Measurements from ENCODE around the gene MORC1.
"Not testable (repeated sequence)": the region's sequence is repeated elsewhere in the genome, so short reads cannot be mapped to it uniquely, and the experiment has no call there.

MORC1 gene, protein sequence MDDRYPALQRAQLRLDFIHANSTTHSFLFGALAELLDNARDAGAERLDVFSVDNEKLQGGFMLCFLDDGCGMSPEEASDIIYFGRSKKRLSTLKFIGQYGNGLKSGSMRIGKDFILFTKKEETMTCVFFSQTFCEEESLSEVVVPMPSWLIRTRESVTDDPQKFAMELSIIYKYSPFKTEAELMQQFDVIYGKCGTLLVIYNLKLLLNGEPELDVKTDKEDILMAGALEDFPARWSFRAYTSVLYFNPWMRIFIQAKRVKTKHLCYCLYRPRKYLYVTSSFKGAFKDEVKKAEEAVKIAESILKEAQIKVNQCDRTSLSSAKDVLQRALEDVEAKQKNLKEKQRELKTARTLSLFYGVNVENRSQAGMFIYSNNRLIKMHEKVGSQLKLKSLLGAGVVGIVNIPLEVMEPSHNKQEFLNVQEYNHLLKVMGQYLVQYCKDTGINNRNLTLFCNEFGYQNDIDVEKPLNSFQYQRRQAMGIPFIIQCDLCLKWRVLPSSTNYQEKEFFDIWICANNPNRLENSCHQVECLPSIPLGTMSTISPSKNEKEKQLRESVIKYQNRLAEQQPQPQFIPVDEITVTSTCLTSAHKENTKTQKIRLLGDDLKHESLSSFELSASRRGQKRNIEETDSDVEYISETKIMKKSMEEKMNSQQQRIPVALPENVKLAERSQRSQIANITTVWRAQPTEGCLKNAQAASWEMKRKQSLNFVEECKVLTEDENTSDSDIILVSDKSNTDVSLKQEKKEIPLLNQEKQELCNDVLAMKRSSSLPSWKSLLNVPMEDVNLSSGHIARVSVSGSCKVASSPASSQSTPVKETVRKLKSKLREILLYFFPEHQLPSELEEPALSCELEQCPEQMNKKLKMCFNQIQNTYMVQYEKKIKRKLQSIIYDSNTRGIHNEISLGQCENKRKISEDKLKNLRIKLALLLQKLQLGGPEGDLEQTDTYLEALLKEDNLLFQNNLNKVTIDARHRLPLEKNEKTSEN

DNA sequence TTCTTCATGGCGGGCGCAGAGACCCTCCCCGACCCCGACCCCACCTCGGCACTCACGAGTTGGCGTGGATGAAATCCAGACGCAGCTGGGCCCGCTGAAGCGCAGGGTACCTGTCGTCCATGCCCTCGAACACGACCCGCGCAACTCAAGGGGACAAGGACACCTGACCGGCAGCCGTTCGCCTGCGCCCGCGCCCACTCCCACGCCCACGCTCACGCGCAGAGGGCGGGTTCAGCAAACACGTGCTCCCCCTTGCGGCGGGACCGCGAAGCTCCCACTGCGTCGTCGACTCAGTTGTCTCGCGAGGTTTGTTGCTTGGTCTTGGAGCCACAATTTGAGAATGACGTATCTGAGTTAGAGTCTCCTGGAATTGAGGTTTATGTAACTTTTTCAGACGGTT lies at the start of gene MORC1:
TSS of gene MORC1 (minus strand) at position 196 of the 400 bp plus-strand sequence. CDS start at position 121, 75 bp downstream.
- DNase-seq = no peak

DNA sequence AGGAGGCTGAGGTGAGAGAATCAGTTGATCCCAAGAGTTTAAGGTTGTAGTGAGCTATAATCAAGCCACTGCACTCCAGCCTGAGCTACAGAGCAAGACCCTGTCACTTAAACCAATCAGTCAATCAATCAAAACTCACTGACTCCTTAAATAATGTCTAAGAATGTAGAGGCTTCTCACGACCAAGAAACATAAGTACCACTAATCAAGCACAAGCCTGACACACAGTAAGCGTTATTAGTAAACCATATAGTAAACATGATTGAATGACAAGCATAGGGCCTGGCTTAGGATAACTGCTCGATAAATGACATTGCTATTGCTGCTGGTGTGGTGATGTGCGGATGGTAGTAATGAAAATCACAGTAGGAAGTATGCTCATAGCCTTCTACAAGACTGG lies 48.0 kb upstream of the MORC1 start:
- no peak for DNase-seq

DNA sequence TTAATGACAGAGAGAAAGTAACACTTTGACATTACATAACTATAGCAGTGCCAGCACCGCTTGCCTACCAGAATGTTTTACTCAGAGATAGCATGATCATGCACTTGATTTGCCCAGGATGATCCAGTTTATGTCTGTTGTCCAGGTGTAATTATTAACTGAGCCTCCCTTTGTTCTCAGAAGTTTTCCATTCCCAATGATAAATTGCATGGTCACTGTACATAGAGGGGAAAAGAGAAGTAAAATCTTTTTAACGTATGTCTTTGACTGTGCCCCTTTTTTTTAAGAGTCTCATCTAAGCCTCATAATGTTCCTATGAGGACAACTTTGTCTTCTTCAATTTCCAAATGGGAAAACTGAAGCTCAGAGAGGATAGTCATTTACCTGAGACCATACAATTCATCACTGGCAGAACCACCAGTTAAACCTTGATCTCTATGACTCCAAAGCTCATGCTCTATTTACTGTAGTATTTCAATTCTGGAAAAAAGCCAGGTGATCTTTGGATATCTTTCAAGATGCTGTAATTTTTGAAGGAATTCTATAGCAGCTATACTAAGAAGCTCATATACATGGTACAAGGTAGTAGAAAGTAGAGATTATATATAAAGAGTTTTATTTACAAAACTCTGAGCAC lies 43.7 kb upstream of the MORC1 start:
- no peak for DNase-seq

DNA sequence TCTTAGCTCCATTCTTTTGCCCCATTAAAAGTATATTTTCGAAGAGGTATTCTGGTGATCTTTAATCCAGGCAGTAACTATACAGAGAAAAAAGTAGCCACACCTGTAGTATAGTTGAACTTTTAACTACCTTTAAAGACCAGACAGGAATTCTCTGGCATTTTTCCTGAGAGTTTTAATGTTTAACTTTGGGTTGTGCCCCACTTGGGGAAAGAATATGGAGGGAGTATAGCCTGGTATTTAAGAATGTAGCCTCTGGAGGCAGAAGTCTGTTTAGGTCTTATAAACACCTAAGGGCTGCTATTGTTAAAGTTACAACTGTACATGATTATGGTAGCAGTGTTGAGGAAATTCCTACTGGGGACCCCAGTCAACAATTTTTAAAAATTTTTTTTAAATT lies 37.9 kb upstream of the MORC1 start:
- no peak for DNase-seq

DNA sequence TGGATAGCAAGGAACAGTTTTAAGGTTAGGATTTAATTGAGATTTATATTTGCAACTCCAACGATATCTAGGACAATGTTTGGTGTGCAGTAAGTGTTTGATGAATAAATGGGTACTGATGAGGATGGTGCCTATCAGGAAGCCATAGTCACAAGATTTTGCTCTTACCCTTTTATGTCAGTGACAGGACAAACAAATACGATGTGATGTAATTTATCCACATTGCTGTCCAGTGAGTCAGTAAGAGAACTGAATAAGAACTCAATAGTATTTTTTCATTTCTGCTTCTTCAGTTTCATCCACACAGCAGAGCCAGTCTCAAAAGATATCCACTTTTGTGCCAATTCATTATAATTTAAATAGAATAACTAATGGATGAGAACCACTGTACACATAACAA lies 37.0 kb upstream of the MORC1 start:
- DNase-seq = no peak

DNA sequence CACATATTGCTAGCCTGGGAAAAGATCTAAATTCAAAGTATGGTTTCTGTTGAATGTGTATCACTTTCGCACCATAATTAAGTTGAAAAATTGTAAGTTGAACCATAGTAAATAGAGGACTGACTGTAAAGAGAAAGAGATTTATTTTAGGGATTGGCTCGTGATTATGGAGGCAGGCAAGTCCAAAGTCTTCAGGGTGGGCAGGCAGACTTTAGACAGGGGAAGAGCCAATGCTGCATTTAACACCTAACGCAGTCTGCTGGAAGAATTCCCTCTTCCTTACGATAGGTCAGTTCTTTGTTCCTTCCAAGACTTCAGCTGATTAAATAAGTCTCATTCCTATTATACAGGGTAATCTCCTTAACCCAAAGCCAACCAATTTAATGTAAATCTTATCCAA lies 34.4 kb upstream of the MORC1 start:
- no peak for DNase-seq

DNA sequence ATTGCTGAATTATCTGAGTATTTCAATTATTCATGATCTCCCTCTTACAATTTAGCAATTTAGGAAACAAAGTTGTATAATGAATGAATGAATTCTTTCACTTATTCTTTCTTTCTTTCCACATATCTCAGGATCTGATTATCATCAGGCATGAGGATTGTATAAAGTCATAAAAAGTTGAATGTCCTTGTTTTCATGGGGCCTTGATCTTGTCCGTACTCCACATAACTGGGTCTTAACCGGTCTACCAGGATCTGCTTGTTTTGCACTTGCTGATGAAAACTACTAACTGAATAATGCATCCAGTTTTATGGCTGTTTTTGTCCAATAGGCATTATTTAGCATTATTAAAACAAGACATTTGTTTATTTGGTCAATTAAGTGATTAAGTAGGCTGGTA lies 31.1 kb upstream of the MORC1 start:
- DNase-seq = no peak

DNA sequence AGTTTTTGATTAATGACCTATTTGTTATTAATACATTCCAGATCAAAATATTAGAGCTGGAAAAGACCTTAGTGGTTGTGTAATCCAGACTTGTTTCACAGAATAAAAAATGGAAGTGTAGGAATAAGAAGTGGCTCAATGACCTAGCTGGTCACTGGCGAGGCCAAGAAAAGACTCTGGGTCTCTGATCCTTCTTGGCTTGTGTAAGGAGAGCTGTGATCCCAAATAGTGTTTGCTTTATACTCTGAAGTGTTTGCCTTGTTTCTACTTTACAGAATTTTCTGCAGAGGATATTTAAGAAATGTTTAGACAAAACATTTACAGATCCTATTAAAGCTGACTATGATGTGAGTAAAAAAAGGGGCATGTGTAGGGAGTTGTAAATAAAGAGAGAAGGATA lies 25.7 kb upstream of the MORC1 start:
- no peak for DNase-seq

DNA sequence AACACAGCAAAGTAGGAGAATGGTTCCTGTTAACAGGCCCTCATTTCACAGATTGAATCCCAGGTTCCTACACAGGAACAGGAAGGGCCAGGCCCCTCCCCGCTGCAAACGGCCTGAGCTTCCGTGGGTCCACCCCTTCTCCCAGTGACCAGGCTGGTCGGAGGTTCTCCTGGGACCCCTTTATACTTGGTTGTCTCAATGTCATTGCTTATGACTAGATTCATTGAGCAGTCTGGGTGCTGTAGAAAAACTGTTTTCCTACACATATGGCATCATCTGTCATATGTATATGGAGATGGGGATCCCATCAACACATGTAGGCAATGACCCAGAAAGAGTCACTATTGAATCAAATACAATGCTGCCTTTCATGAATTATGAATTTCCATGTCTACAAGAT lies 22.4 kb upstream of the MORC1 start:
- DNase-seq = no peak

DNA sequence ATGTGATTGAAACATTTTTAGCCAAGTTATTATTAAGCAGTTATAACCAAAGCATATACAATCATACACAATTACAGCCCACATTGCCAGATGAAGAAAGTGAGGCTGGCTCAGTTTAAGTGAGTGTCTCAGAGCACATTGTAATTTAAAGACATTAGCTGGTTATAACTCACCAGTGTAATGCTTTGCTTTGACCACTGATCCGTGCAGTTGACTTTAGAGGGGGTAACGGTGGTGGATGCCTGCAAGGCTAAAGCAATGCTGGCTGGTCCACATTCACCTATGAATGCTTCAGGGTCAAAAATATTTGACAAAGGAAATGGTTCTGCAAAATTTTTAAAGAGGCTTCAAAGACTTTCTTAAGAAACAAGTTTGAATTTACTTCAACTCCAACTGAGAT lies 19.8 kb upstream of the MORC1 start:
- no peak for DNase-seq

DNA sequence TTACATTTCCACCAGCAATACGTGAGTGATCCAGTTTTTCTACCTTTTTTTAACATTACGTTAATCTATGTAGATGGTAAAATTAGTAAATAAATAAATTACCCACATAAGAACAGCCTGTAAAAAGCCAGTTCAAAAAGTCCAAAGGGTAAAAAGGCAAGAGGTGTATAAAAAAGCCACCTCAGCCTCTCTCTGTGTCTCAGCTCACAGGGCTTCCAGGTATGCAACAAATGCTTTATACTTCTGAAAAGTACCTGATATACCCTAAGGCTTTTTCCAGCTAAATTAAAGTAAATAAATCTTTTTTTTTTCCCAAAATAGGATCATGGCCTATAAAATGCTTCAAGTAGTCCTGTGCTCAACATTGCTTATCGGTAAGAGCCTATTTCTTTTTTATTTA lies 18.6 kb upstream of the MORC1 start, which contains the start of gene C3orf85:
TSS of gene C3orf85 (plus strand) at position 197 of the 400 bp plus-strand sequence. CDS start at position 326, 129 bp downstream.
- DNase-seq = no peak

DNA sequence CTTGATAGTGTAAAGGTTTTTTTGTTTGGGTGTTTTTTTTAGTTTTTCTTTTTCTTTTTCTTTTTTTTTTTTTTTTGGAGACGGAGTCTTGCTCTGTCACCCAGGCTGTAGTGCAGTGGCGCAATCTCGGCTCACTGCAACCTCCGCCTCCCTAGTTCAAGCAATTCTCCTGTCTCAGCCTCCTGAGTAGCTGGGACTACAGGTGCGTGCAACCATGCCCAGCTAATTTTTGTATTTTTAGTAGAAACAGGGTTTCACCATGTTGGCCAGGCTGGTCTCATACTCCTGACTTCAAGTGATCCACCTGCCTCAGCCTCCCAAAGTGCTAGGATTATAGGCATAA lies 15.5 kb upstream of the MORC1 start:
- DNase-seq = not testable (repeated sequence)

DNA sequence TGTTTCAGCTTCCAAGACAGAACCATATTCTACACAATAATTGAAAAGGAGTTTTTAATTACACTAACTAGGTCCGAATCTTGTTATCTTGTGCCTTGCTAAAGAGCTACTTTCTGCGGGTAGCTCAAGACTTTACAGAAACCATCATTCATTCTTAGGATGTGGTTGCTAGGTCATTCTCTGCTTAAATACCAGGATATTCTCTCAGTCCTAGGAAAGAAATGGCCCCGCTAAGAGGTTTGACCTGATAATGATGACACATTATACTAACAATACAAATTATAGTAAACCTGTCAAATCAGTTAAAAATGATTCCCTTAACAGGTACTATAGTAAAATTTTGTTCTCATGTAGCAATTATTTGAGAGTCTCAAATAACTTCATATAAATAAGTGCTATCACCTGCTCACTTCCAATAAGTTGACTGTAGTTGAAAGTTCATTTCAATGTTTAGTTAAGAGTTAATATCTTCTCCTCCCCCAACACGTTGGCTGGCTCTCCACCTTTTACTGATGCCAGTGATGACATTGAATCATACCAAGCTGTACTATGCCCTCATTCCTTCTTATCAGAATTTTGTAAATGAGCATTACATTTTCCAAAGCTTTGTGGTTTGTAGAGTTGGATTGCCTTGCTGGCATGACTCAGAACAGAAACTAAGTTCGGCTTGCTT lies 15.0 kb upstream of the MORC1 start:
- no peak for DNase-seq

DNA sequence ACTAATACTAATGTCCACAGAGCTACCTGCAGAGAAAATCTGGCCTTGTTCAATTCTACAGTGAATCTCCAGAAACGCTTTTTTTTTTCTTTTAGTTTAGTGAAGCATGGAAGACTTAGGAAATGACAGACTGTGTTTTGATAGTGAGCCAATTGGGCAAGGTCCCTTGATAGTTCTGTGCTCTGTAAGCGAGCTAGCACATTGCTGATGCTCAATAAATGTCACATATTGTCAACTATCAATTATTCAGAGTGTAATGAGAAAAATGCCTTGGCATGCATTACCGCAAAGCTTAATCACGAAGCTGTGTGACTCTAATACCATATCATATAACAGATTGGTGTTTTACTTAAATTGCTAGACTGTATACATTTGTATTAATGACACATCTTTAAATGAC lies 13.3 kb upstream of the MORC1 start:
- DNase-seq = no peak

DNA sequence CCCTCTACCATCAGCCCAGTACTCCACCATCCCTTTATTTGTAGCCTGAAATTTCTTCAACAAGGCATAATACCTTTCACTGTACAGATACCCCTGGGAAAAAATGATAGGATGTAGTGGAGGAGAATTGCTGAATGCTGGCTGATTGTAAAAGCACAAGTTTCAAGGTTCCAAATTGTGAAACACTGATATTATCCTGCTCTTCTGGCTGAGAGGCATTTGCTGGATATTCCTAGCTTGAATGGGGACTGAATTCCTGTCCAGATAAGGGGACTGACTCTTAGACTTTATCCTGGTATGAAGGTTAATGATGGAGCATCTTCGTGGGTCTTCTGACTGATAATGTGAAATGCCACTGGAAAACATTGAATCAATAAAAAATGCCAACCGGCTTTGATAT lies 9.6 kb upstream of the MORC1 start:
- DNase-seq = no peak

DNA sequence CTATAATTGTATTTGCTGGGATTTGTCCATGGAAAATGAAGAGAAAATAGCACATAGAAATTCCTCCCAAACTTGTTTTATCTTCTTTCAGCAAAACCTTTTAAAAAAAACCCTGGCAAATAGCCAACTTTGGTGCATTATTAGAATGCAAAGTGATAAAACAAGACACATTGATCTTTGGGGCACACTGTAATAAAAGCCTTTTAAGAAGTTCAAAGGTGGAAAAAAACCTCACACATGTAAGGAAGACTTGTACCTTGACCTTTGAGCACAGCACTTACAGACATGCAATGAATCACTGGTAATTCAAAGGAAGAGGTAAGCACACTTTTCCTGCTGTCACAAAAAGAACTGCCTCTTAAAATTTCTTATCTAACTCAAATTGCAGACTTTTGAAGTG lies 8.0 kb upstream of the MORC1 start:
- DNase-seq = no peak

DNA sequence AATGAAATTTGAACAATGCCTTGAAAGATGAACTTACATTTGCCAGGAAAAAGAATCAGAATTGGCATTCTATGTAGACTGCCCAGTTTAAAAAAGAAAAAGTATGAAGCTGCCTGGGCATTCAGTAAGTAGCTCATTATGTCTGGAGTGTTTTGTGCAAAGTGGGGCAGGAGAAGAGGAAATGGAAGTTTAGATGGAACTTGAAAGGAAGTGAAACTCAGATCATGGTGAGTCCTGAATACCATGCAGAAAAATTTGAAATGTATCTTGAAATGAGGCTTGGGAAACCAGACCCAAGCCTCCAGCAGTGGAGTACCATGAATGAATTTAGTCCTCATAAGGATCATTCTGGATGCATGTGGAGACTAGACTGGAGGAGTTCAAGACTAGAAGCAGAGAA lies 4.8 kb upstream of the MORC1 start:
- DNase-seq = no peak

DNA sequence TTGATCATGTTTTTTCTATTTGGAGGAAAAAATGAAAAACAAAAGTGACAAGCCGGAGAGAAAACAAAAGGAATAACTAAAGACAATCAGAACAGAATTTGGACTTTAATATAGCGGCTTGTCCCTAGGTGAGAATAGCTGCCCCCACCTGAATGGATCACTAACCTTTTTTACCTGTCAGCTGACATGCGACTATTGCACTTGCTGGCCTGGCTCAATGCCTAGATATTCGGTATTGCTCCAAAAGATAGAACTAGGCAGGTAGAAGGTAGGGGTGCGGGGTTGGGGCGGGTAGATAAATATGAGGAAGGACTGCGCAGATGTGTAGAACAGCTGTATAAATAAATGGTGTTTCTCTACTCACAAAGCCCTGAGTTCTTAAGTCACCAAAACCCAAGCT lies 650 bp upstream of the MORC1 start:
- DNase-seq = no peak

DNA sequence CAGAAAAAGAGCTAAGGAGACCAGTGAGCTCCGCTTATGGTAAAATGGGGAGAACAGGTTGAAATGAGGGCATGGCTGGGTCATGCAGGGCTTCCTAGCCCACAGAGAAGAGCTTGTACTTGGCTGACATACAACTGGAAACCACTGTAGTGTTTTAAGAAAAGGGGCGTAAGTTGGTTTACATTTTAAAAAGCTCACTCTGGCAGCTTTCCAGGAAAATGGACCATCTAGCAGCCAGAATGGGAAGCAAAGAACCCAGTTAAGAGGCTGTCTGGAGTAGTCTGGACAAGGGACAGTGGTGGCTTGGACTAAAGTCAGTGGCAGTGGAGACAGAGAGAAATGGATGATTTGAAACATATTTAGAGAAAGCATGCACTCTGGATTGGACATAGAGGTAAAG lies 1.9 kb downstream of the MORC1 start:
- no peak for DNase-seq

DNA sequence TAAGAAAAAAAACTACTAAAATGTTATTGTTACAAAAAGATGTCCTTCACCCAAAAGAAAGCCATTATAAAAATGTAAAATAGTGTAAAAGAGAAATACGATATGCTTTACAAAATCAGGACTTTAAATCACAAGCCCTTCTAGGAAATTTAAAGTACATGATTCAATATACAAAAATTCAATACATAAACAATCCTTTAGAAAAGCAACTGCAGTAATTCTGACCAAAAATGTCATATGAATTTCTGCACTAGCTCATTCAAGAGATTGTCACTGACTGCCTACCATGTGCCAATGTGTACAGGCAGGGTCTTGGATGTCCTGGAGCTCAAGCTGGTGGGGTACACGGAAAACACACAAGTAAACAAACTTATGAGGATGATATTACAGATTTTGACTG lies 2.5 kb downstream of the MORC1 start:
- DNase-seq = no peak

DNA sequence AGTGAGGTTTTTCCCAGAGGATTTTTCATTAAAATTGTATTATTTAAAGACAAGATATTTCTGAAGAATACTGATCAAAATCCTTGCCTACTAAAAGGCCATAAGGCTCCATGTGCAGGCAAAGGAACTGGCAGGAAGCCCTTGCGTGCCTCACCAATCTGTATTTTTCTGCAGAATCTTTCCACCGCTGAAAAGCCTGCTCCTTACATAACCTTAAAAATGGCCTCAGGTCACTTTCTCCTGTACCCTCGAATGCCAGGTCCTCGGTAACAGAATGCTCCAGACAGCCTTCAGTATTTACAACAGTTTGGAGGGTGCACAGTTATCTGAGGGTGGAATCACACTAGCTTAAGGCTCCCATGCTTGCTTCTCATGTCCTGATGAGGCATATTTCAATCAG lies 3.2 kb downstream of the MORC1 start:
- DNase-seq = no peak

DNA sequence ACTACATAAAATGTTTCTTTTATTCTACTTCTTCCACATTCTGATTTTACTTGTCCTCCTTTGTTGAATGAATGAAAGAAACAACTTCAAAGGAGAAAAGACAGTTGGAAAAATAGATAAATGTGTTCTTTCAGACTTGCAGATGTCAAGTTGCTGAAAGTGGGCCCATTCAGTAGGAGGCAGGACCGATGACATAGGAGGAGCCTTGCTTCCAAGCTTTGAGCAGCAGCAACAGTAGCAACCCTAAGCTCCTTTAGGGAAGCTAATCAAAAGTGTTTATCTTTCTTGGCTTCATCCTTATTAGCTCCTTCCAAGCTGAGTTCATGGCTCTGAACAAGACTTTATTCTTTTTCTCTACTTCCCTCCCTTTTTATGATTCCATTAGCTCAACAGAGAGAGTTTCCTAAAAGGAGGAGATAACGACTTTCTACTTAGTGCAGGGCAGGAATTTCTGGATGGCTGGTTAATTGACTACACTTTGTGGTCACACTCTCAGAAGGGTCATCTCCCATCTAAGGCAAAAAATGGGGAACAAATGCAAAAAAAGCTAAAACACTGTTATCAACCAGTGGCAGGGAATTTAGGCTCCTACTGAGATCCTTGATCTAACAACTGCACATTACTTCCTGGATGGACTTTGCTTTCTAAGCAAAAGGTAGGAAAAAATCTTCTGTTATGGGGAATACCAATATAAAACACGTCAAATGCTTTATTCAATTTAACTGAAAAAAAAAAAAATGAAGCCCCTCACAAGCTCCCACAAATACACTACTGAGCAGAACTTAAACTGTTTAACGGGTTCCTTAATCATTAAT lies 4.8 kb downstream of the MORC1 start:
- DNase-seq = no peak
